ENCODE measurements around the gene DEAF1.
"Not testable (repeated sequence)": the region's sequence is repeated elsewhere in the genome, so short reads cannot be mapped to it uniquely, and the experiment has no call there.

The DEAF1 gene, protein sequence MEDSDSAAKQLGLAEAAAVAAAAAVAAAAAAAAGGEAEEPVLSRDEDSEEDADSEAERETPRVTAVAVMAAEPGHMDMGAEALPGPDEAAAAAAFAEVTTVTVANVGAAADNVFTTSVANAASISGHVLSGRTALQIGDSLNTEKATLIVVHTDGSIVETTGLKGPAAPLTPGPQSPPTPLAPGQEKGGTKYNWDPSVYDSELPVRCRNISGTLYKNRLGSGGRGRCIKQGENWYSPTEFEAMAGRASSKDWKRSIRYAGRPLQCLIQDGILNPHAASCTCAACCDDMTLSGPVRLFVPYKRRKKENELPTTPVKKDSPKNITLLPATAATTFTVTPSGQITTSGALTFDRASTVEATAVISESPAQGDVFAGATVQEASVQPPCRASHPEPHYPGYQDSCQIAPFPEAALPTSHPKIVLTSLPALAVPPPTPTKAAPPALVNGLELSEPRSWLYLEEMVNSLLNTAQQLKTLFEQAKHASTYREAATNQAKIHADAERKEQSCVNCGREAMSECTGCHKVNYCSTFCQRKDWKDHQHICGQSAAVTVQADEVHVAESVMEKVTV

GRCh38 chr11:694563-695287 lies at the start of gene DEAF1:
Gene DEAF1, minus strand, starts transcription at chr11:695222. Its CDS starts 175 bp downstream, at chr11:695047.
- DNase-seq, result peak; percentile 96

- no peak for DNase-seq
Measured at GRCh38 chr11:742571-743201, 47.7 kb upstream of the DEAF1 start.

- DNase-seq, result no peak
Measured at GRCh38 chr11:742156-742546, 47.1 kb upstream of the DEAF1 start.

- DNase-seq, result not testable (repeated sequence)
Measured at GRCh38 chr11:737899-738298, 42.9 kb upstream of the DEAF1 start.

GRCh38 chr11:737366-737765 lies 42.3 kb upstream of the DEAF1 start:
- DNase-seq, result no peak

DNA sequence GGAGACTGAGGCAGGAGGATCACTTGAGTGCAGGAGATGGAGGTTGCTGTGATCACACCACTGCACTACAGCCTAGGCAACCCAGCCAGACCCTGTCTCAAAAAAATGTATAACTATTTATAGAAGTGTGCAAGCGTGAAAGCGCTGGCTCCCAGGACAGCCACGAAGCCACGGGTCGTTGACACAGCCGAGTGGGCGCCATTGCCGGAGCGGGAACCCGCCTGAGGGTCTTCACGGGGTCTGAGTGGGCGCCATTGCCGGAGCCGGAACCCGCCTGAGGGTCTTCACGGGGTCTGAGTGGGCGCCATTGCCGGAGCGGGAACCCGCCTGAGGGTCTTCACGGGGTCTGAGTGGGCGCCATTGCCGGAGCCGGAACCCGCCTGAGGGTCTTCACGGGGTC lies 39.5 kb upstream of the DEAF1 start:
- DNase-seq, result not testable (repeated sequence)

- no peak for DNase-seq
Measured at GRCh38 chr11:733072-733471, 38.0 kb upstream of the DEAF1 start.

DNA sequence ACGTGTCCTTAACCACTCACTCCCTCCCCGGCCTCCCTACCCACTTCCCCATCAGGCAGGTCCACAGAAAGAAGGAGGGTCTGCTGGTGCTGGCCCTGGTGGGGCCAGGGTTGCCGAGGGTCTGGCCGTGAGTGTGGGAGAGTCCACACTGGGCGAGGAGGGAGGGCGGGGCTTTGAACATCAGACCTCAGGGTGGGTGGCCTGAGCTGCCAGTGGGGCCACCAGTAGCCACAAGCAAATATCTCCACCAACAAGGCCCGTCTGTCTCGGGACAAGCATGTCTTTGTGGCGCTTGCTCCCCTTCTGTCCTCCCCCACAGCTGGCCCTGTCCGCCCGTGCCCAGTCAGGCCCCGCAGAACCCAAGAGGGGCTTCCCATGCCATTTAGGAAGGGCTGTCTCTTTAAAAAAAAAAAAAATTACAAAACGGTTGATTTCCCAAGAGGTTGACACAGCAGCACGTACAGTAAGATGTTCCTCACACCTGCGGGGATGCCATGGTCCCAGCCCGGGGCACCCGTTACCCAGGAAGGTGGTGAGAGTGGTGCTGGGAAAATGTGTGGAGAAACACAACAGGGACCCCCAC lies 34.6 kb upstream of the DEAF1 start:
- no peak for DNase-seq

GRCh38 chr11:728901-729491 lies 34.0 kb upstream of the DEAF1 start:
- DNase-seq, result no peak

DNA sequence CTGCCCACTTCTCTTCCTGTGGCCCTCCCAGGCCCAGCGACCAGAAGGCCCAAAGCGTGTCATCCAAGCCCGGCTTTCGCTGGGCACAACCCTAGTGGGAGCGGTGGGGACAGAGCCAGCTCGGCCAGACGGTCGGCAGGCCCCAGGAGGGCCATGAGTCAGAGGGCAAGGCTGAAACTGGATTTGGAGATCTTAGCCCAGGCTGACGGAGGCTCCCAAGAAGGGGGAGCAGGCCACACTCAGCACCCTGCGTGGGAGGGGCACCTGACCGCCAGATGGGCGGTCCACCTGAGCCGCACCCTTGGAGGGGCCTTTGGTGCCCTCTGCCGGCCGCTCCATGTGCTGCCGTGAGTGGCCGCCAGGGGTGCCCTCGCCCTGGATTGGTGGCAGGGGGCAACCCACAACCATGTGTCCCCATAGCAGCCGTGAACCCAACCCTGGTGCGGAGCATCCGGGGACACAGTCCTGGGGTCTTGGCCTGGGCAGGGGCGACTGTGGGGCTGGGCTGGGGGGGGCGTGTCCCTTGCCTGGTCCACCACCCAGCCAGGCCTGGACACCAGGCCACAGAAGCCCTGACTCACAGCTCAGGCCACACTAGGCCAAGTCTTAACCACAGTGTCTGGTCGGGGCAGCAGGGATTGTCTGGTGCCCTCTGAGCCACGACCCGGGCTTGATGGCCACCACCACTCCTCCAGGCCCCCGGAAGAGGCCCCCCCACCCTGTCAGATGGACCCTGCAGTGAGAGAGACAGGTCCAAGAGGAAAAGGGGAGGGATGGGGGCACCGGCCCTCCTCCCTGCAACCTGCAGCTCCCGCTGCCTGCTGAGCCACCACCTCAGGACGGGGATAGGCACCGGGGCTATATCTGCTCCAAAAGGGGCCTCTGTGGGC lies 33.1 kb upstream of the DEAF1 start:
- DNase-seq, result peak; percentile 61

DNA sequence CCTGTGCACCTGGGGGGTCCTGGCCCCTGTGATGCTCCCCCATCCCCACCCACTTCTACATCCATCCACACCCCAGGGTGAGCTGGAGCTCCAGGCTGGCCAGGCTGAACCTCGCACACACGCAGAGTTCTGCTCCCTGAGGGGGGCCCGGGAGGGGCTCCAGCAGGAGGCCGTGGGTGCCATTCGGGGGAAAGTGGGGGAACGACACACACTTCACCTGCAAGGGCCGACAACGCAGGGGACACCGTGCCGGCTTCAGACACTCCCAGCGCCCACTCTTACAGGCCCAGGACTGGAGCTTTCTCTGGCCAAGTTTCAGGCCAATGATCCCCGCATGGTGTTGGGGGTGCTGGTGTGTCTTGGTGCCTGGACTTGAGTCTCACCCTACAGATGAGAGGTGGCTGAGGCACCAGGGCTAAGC lies 32.3 kb upstream of the DEAF1 start:
- no peak for DNase-seq

DNA sequence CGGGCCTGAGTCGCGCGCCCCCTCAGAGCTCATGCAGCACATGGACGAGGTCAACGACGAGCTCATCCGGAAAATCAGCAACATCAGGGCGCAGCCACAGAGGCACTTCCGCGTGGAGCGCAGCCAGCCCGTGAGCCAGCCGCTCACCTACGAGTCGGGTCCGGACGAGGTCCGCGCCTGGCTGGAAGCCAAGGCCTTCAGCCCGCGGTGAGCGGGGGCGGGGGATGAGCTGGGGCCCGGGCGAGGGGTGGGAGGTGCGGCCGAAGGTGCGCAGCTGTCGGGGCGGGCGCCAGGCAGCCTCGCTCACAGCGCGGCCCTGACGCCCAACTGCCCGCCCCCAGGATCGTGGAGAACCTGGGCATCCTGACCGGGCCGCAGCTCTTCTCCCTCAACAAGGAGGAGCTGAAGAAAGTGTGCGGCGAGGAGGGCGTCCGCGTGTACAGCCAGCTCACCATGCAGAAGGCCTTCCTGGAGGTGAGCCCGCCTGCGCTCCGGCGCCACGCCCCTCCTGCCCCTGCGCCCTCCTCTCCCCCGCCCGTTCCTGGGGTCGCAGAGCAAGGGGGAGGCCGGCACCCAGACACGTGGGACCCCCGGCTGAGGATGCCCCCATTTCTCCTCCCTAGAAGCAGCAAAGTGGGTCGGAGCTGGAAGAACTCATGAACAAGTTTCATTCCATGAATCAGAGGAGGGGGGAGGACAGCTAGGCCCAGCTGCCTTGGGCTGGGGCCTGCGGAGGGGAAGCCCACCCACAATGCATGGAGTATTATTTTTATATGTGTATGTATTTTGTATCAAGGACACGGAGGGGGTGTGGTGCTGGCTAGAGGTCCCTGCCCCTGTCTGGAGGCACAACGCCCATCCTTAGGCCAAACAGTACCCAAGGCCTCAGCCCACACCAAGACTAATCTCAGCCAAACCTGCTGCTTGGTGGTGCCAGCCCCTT lies 31.5 kb upstream of the DEAF1 start:
- DNase-seq, result no peak

DNA sequence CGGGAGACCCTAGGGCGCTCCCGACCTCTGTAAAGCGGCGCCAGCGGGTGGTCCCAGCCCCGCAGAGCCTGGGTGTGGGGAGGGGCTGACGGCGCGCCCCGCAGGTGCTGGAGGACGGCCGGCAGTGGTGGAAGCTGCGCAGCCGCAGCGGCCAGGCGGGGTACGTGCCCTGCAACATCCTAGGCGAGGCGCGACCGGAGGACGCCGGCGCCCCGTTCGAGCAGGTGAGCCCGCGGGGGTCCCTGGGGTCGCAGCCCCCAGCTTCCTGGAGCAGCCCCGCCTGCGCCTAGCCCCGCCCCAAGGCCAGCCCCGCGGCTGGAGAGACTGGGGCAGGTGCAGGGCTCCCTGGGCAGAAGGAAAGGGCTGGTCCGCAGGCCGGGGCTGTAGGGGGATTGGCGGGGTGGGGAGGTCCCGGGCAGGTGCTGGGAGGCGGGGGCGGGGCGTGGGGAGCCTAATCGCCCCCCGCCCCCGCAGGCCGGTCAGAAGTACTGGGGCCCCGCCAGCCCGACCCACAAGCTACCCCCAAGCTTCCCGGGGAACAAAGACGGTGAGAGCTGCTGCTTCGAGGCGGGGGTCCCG lies 30.7 kb upstream of the DEAF1 start:
- no peak for DNase-seq

- DNase-seq, result no peak
Measured at GRCh38 chr11:724778-725386, 29.9 kb upstream of the DEAF1 start.

DNA sequence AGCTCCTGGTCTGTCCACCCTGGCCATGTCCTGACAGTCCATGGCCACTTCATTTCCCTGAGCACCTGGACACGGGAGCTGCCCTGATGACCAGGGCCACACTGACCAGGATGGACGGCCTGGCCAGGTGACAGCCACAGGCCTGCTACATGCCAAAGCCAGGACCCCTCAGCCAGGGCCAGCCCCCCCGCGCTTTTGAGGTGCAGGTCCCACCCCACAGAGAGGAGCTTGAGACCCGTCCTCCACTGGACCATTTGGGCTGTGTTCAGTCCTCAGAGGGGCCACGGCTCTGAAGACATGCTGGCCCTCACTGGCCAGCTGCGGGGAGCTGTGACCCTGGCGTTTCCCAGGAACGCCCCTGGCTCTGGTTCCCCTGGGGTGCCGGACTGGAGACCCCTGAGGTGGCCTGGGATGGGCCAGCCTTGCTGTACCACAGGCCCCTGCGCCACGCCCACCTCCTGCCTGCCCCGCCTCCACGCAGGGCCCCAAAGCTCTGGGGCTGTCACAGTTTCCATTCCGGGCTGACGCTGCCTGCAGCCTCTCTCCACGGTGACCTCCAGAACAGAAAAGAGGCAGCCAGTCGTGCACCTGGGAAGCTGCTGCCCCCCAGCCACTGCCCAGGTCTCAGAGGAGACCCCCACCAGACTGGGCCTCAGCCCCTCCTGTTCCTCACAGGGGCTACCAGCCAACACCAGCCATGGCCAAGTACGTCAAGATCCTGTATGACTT lies 29.2 kb upstream of the DEAF1 start:
- no peak for DNase-seq

- DNase-seq, result no peak
Measured at GRCh38 chr11:723120-723883, 28.3 kb upstream of the DEAF1 start.

- no peak for DNase-seq
Measured at GRCh38 chr11:722346-722811, 27.4 kb upstream of the DEAF1 start.
